Spleen (tissue), 7 donors: ENCODE results near the gene OR9Q1.

ENCODE experiments used
- POLR2A ChIP-seq, 3 donors: fragments of 450-650 bp; IDR thresholded peaks; one replicate each; pipeline ENCODE4 v1.5.1; 2017; ENCODE audit warnings: antibody characterized with exemption in 3 of 3, mild to moderate bottlenecking in 1 of 3
- POLR2AphosphoS5 ChIP-seq, 3 donors: sonication (generic); formaldehyde crosslinking; IDR thresholded peaks; one replicate each; pipeline ENCODE4 v1.5.1; 2017; ENCODE audit warnings: antibody characterized with exemption in 3 of 3
- TF ChIP-seq, protein P1 (sequence below), 11 experiments: fragments of 200-600 bp in 7 of 11; fragments of 450-650 bp in 4 of 11; sonication (generic) in 4 of 11; IDR thresholded peaks in 8 of 11; conservative IDR thresholded peaks in 3 of 11; 1 replicate in 7 of 11; 2 replicates in 4 of 11; pipeline versions ENCODE4 v1.4.0 to v1.8.0; 2016 to 2021; ENCODE audit warnings: antibody characterized with exemption in 11 of 11, inconsistent platforms in 4 of 11, mild to moderate bottlenecking in 1 of 11
- donor health status: DM: no; HTN: no; CAD: no; lungs with moderate emphysema.
- donor health status: DM: no; HTN: no; CAD: no.
- donor health status: DM: no; HTN: no; CAD: no.

GRCh38 chr11:57980201-57980600 is 43.5 kb upstream of the OR9Q1 start:
- TF ChIP-seq, protein P1, sequence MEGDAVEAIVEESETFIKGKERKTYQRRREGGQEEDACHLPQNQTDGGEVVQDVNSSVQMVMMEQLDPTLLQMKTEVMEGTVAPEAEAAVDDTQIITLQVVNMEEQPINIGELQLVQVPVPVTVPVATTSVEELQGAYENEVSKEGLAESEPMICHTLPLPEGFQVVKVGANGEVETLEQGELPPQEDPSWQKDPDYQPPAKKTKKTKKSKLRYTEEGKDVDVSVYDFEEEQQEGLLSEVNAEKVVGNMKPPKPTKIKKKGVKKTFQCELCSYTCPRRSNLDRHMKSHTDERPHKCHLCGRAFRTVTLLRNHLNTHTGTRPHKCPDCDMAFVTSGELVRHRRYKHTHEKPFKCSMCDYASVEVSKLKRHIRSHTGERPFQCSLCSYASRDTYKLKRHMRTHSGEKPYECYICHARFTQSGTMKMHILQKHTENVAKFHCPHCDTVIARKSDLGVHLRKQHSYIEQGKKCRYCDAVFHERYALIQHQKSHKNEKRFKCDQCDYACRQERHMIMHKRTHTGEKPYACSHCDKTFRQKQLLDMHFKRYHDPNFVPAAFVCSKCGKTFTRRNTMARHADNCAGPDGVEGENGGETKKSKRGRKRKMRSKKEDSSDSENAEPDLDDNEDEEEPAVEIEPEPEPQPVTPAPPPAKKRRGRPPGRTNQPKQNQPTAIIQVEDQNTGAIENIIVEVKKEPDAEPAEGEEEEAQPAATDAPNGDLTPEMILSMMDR (IDR thresholded peaks at IDR 0.05 in 8 of 11, conservative IDR thresholded peaks at IDR 0.05 in 3 of 11): no peak
- no peak for TF ChIP-seq POLR2AphosphoS5 (IDR thresholded peaks at IDR 0.05)
- TF ChIP-seq POLR2A (IDR thresholded peaks at IDR 0.05): no peak
